GM19240 (cell line): Measurements from ENCODE around the gene VIPR2.

Experiments used
- DNase-seq: peaks from one replicate; pipeline ENCODE4 v3.0.0; 2011; ENCODE audit warnings: low spot score; ENCODE audit not compliant: insufficient read length

VIPR2 gene

GRCh38 chr7:159047536-159047935 lies 97.1 kb downstream of the VIPR2 start:
- no peak for DNase-seq

- no peak for DNase-seq
Measured at GRCh38 chr7:159046300-159046699, 98.4 kb downstream of the VIPR2 start.

GRCh38 chr7:159045839-159046238 lies 98.8 kb downstream of the VIPR2 start:
- DNase-seq, result no peak

GRCh38 chr7:159042581-159043101 lies 102.0 kb downstream of the VIPR2 start:
- DNase-seq, result no peak

GRCh38 chr7:159042103-159042502 lies 102.6 kb downstream of the VIPR2 start:
- no peak for DNase-seq

- DNase-seq, result no peak
Measured at GRCh38 chr7:159040912-159041711, 103.6 kb downstream of the VIPR2 start.

GRCh38 chr7:159040146-159040545 lies 104.5 kb downstream of the VIPR2 start:
- no peak for DNase-seq

GRCh38 chr7:159039716-159040115 lies 105.0 kb downstream of the VIPR2 start:
- no peak for DNase-seq

- DNase-seq, result no peak
Measured at GRCh38 chr7:159038066-159038465, 106.6 kb downstream of the VIPR2 start.

- no peak for DNase-seq
Measured at GRCh38 chr7:159036916-159037605, 107.6 kb downstream of the VIPR2 start.

- no peak for DNase-seq
Measured at GRCh38 chr7:159035571-159036073, 109.0 kb downstream of the VIPR2 start.

GRCh38 chr7:159034988-159035387 lies 109.7 kb downstream of the VIPR2 start:
- DNase-seq, result no peak

- no peak for DNase-seq
Measured at GRCh38 chr7:159034394-159034793, 110.3 kb downstream of the VIPR2 start.

- no peak for DNase-seq
Measured at GRCh38 chr7:159033956-159034355, 110.7 kb downstream of the VIPR2 start.

- no peak for DNase-seq
Measured at GRCh38 chr7:159033473-159033825, 111.2 kb downstream of the VIPR2 start.

GRCh38 chr7:159032753-159033472 lies 111.8 kb downstream of the VIPR2 start:
- no peak for DNase-seq

- no peak for DNase-seq
Measured at GRCh38 chr7:159032322-159032721, 112.3 kb downstream of the VIPR2 start.

GRCh38 chr7:159031750-159032149 lies 112.9 kb downstream of the VIPR2 start:
- no peak for DNase-seq

- no peak for DNase-seq
Measured at GRCh38 chr7:159031135-159031701, 113.4 kb downstream of the VIPR2 start.

GRCh38 chr7:159030490-159031134 lies 114.1 kb downstream of the VIPR2 start:
- no peak for DNase-seq
